Chondrocyte (in vitro differentiated cells): ENCODE measurements around the gene PROK1. TPM values are rescaled to one million over a fixed set of nuclear protein-coding genes. Genes with fewer than 3 reads are reported as not detected.

ENCODE experiments used
- DNase-seq: peaks from one replicate; pipeline ENCODE4 v3.0.0; 2021; ENCODE audit warnings: mixed read lengths, low spot score
- H3K27ac Mint-ChIP-seq: one replicate; pipeline ENCODE4 v1.8.0; 2021; ENCODE audit warnings: mild to moderate bottlenecking, moderate library complexity, mixed read lengths; ENCODE audit not compliant: unreplicated experiment
- H3K27me3 Mint-ChIP-seq: 2 replicates; pipeline ENCODE4 v1.8.0; 2021; ENCODE audit warnings: low read depth, mixed read lengths
- H3K36me3 Mint-ChIP-seq: 2 replicates; pipeline ENCODE4 v1.8.0; 2021; ENCODE audit warnings: low read depth, mixed read lengths
- H3K4me1 Mint-ChIP-seq: 2 replicates; pipeline ENCODE4 v1.8.0; 2021; ENCODE audit warnings: low read depth, mild to moderate bottlenecking, mixed read lengths
- H3K4me3 Mint-ChIP-seq: one replicate; pipeline ENCODE4 v1.8.0; 2021; ENCODE audit warnings: mild to moderate bottlenecking, moderate library complexity, mixed read lengths; ENCODE audit not compliant: unreplicated experiment
- H3K9me3 Mint-ChIP-seq: 2 replicates; pipeline ENCODE4 v1.8.0; 2021; ENCODE audit warnings: low read depth, mixed read lengths
- total RNA-seq: library from RNA; stranded (reverse); gene quantifications from 3 replicates; pipeline ENCODE4 v1.2.1, GENCODE V29; 2021
- TF ChIP-seq, protein P1 (sequence below): fragments of 200-600 bp; sonication (generic); IDR thresholded peaks from 2 replicates; pipeline ENCODE4 v1.5.0; 2021; ENCODE audit warnings: antibody characterized with exemption, mild to moderate bottlenecking, moderate library complexity

PROK1 gene
- total RNA-seq, 1 donor from 2014 or later: not detected

DNA sequence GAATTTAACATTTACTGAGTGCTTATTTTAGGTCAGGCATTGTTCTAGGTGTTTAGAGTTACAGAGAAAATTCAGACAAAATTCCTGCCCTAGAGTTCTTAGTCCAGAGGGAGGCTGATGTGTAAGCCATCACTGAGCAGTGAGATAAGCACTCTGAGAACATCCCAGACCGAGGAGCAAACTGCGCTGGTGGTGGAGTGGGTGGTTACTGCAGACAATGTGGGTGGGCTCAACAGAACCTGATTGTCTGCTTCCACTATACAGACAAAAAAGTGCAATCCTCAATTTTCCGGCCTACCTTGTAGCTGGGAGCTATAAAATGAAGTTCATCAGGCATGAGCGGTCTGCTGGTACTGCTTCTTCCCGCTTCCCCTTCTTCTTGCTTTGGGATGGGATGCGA is 23.5 kb downstream of the PROK1 start:
- Mint-ChIP-seq H3K4me1 (no peaks in the 10 kb centered on the region), H3K27me3 (peaks cover 21% of the 10 kb centered on the region), H3K27ac (no peak overlapping the region), H3K4me3 (no peak overlapping the region), H3K36me3 (peaks cover 2% of the 10 kb centered on the region), H3K9me3 (no peaks in the 10 kb centered on the region)
- TF ChIP-seq, protein P1, sequence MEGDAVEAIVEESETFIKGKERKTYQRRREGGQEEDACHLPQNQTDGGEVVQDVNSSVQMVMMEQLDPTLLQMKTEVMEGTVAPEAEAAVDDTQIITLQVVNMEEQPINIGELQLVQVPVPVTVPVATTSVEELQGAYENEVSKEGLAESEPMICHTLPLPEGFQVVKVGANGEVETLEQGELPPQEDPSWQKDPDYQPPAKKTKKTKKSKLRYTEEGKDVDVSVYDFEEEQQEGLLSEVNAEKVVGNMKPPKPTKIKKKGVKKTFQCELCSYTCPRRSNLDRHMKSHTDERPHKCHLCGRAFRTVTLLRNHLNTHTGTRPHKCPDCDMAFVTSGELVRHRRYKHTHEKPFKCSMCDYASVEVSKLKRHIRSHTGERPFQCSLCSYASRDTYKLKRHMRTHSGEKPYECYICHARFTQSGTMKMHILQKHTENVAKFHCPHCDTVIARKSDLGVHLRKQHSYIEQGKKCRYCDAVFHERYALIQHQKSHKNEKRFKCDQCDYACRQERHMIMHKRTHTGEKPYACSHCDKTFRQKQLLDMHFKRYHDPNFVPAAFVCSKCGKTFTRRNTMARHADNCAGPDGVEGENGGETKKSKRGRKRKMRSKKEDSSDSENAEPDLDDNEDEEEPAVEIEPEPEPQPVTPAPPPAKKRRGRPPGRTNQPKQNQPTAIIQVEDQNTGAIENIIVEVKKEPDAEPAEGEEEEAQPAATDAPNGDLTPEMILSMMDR: no peak
- no peak for DNase-seq

- no peak overlapping the region for H3K4me3 Mint-ChIP-seq
- H3K9me3 Mint-ChIP-seq: no peaks in the 10 kb centered on the region
- TF ChIP-seq, protein P1: no peak
- no peaks in the 10 kb centered on the region for H3K4me1 Mint-ChIP-seq
- H3K27ac Mint-ChIP-seq: no peak overlapping the region
- DNase-seq: no peak
- peaks cover 23% of the 10 kb centered on the region for H3K27me3 Mint-ChIP-seq
- H3K36me3 Mint-ChIP-seq: peaks cover 2% of the 10 kb centered on the region
Measured at GRCh38 chr1:110475362-110476027, 24.5 kb downstream of the PROK1 start.

DNA sequence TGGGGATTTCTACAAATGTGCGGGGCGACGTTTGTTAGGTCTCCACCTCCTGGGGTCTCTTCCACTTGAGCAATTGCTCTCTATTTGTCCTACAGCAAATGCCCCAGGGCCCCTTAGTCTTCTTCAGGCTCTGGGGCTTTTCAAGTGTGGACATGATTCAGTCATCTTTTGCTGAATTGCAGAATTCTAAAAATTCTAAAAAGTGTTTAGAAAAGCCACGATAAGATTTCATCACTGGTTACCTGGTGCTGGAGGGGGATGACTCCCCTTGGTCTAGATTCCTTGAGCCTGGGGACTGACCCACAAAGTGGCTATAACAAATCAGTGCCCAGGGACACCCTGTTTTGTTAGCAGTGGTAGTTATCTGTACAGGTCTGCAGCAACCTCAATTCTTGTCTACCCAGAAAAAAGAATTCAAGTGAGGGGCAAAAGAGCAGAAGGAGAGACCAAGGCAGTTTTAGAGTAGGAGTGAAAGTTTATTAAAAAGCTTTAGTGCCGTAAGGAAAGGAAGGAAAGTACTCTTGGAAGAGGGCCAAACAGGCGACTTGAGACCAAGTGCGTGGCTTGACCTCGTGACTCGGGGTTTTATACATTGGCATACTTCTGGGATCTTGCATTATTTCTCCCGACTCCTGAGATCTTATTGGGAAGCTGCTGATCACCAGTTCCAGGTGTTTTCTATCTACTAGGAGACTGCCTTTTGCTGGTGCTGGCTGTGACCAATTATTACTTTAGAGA is 25.2 kb downstream of the PROK1 start:
- Mint-ChIP-seq H3K9me3 (no peaks in the 10 kb centered on the region), H3K4me1 (no peaks in the 10 kb centered on the region), H3K4me3 (no peak overlapping the region), H3K36me3 (peaks cover 2% of the 10 kb centered on the region), H3K27ac (no peak overlapping the region), H3K27me3 (peaks cover 21% of the 10 kb centered on the region)
- TF ChIP-seq, protein P1: no peak
- DNase-seq: no peak

DNA sequence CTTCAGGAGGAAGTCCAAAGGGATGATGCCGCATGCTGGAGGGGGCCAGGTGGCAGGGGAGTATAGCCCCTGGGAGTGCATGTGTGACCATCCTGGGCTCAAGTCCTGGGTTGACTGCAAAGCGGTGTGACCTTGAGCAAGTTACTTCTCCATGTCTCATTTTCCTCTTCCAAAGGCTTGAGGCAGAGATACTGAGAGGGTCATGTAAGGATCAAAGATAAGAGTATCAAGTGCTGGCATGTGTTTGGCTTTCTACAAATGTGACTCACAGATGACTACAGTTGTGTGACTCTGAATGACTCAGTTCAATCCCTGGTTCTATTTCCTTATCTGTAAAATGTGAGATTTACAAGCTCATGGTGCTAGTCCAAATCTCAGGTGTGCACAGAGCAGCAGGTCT is 26.1 kb downstream of the PROK1 start:
- TF ChIP-seq, protein P1: no peak
- H3K4me3 Mint-ChIP-seq: no peak overlapping the region
- H3K27ac Mint-ChIP-seq: no peak overlapping the region
- H3K36me3 Mint-ChIP-seq: peaks cover 2% of the 10 kb centered on the region
- no peaks in the 10 kb centered on the region for H3K9me3 Mint-ChIP-seq
- peaks cover 22% of the 10 kb centered on the region for H3K27me3 Mint-ChIP-seq
- DNase-seq: no peak
- H3K4me1 Mint-ChIP-seq: no peaks in the 10 kb centered on the region

GRCh38 chr1:110477445-110477957 is 26.6 kb downstream of the PROK1 start:
- no peaks in the 10 kb centered on the region for H3K4me1 Mint-ChIP-seq
- no peaks in the 10 kb centered on the region for H3K9me3 Mint-ChIP-seq
- no peak overlapping the region for H3K4me3 Mint-ChIP-seq
- no peak for DNase-seq
- peaks cover 24% of the 10 kb centered on the region for H3K27me3 Mint-ChIP-seq
- TF ChIP-seq, protein P1: peak; percentile 37
- H3K36me3 Mint-ChIP-seq: peaks cover 2% of the 10 kb centered on the region
- no peak overlapping the region for H3K27ac Mint-ChIP-seq
